Middle frontal gyrus (tissue), 1 donor: ENCODE data around the gene MFRP.

Experiments used
- DNase-seq: peaks from one replicate; pipeline ENCODE4 v3.0.0-alpha.2; 2015; ENCODE audit warnings: low spot score; ENCODE audit errors: extremely low spot score

The MFRP gene

GRCh38 chr11:119298726-119299125 lies 47.8 kb downstream of the MFRP start:
- DNase-seq, result no peak

- no peak for DNase-seq
Measured at GRCh38 chr11:119297938-119298337, 48.6 kb downstream of the MFRP start.

GRCh38 chr11:119295178-119295577 lies 51.3 kb downstream of the MFRP start:
- no peak for DNase-seq

GRCh38 chr11:119293461-119293860 lies 53.0 kb downstream of the MFRP start:
- no peak for DNase-seq

GRCh38 chr11:119290894-119291497 lies 55.5 kb downstream of the MFRP start:
- DNase-seq, result no peak
